CD14-positive monocyte (primary cell): Measurements from ENCODE around the gene PADI1. TPM values are rescaled to one million over a fixed set of nuclear protein-coding genes. Genes with fewer than 3 reads are reported as not detected.

ENCODE experiments used
- DNase-seq, 3 donors: peaks; one replicate each; pipeline ENCODE4 v3.0.0-alpha.2; 2011 to 2022
- H2AFZ ChIP-seq: 2 replicates; pipeline ENCODE4 v1.6.0; 2012; ENCODE audit warnings: mild to moderate bottlenecking, low read depth, low read length, inconsistent platforms; ENCODE audit not compliant: insufficient read depth, poor library complexity, severe bottlenecking
- H3K27ac ChIP-seq, 2 donors: 1 replicate in 1 of 2; 2 replicates in 1 of 2; pipeline ENCODE4 v1.5.1; 2012 to 2013; ENCODE audit warnings: low read length in 2 of 2, control low read depth in 1 of 2, inconsistent platforms in 1 of 2, low read depth in 1 of 2, mild to moderate bottlenecking in 1 of 2
- H3K27me3 ChIP-seq, 2 donors: one replicate each; pipeline versions ENCODE4 v1.6.0 to v1.6.1; 2011 to 2013; ENCODE audit warnings: low read length in 2 of 2; ENCODE audit not compliant: control insufficient read depth in 2 of 2, insufficient read depth in 2 of 2
- H3K36me3 ChIP-seq, 2 donors: replicated peaks in 1 of 2; 1 replicate in 1 of 2; 2 replicates in 1 of 2; pipeline versions ENCODE4 v1.5.1 to v1.6.1; 2012 to 2013; ENCODE audit warnings: low read length in 2 of 2, control low read depth in 1 of 2, inconsistent platforms in 1 of 2, mild to moderate bottlenecking in 1 of 2; ENCODE audit not compliant: insufficient read depth in 2 of 2, control insufficient read depth in 1 of 2
- H3K4me1 ChIP-seq, 2 donors: 1 replicate in 1 of 2; 2 replicates in 1 of 2; pipeline versions ENCODE4 v1.5.1 to v1.6.1; 2012 to 2013; ENCODE audit warnings: low read length in 2 of 2, control low read depth in 1 of 2, inconsistent platforms in 1 of 2, mild to moderate bottlenecking in 1 of 2, moderate library complexity in 1 of 2; ENCODE audit not compliant: insufficient read depth in 2 of 2, control insufficient read depth in 1 of 2
- H3K4me2 ChIP-seq: replicated peaks from 2 replicates; pipeline ENCODE3; 2012; ENCODE audit warnings: low read length, moderate library complexity, mild to moderate bottlenecking; ENCODE audit not compliant: poor library complexity, severe bottlenecking; ENCODE audit errors: extremely low read depth
- H3K4me3 ChIP-seq, 3 experiments: fragments of 200-600 bp in 1 of 3; sonication (generic) in 1 of 3; replicated peaks in 1 of 3; 1 replicate in 2 of 3; 2 replicates in 1 of 3; pipeline ENCODE4 v1.5.1; 2011 to 2013; ENCODE audit warnings: low read length in 3 of 3, mild to moderate bottlenecking in 3 of 3, control low read depth in 2 of 3, low read depth in 2 of 3, inconsistent platforms in 1 of 3, moderate library complexity in 1 of 3
- H3K79me2 ChIP-seq: 2 replicates; pipeline ENCODE4 v1.6.0; 2012; ENCODE audit warnings: mild to moderate bottlenecking, control low read depth, inconsistent platforms, low read length, moderate library complexity; ENCODE audit not compliant: insufficient read depth
- H3K9ac ChIP-seq: 2 replicates; pipeline ENCODE4 v1.6.0; 2017; ENCODE audit warnings: low read length, mild to moderate bottlenecking; ENCODE audit not compliant: insufficient read depth, poor library complexity, severe bottlenecking
- H3K9me3 ChIP-seq, 2 donors: replicated peaks in 1 of 2; 1 replicate in 1 of 2; 2 replicates in 1 of 2; pipeline versions ENCODE4 v1.5.1 to v1.6.1; 2012 to 2013; ENCODE audit warnings: low read length in 2 of 2, control low read depth in 1 of 2; ENCODE audit not compliant: control insufficient read depth in 1 of 2, insufficient read depth in 1 of 2
- H4K20me1 ChIP-seq: 2 replicates; pipeline ENCODE4 v1.6.0; 2012; ENCODE audit warnings: mild to moderate bottlenecking, low read length, control low read depth, moderate library complexity; ENCODE audit not compliant: insufficient read depth
- H3K27ac Mint-ChIP-seq, 7 donors: one replicate each; pipeline ENCODE4 v1.8.0; 2020; ENCODE audit warnings: mild to moderate bottlenecking in 7 of 7, mixed read lengths in 7 of 7, moderate library complexity in 6 of 7, inconsistent platforms in 2 of 7
- H3K27me3 Mint-ChIP-seq, 3 donors: one replicate each; pipeline ENCODE4 v1.8.0; 2021 to 2022; ENCODE audit warnings: low read depth in 3 of 3, mild to moderate bottlenecking in 3 of 3, mixed read lengths in 3 of 3, moderate library complexity in 3 of 3, inconsistent platforms in 1 of 3
- H3K36me3 Mint-ChIP-seq, 2 donors: one replicate each; pipeline ENCODE4 v1.8.0; 2020; ENCODE audit warnings: mixed read lengths in 2 of 2, inconsistent platforms in 1 of 2, mild to moderate bottlenecking in 1 of 2
- H3K4me1 Mint-ChIP-seq: one replicate; pipeline ENCODE4 v1.8.0; 2020; ENCODE audit warnings: mild to moderate bottlenecking, mixed read lengths
- H3K4me3 Mint-ChIP-seq, 2 donors: one replicate each; pipeline ENCODE4 v1.8.0; 2020; ENCODE audit warnings: mild to moderate bottlenecking in 2 of 2, mixed read lengths in 2 of 2, moderate library complexity in 1 of 2
- H3K9me3 Mint-ChIP-seq, 7 donors: one replicate each; pipeline ENCODE4 v1.8.0; 2020 to 2022; ENCODE audit warnings: mixed read lengths in 7 of 7, mild to moderate bottlenecking in 6 of 7, moderate library complexity in 6 of 7, inconsistent platforms in 2 of 7
- CTCF ChIP-seq: fragments of 200-600 bp; IDR thresholded peaks from one replicate; pipeline ENCODE4 v1.8.0; 2022; ENCODE audit warnings: antibody characterized with exemption, mild to moderate bottlenecking
- WGBS: methylation state at CpG from one replicate; pipeline ENCODE4 v1.1.5; 2013; ENCODE audit warnings: missing lambda C conversion rate; ENCODE audit not compliant: insufficient coverage; 5-methylcytosine and 5-hydroxymethylcytosine counted together
- intact Hi-C, 2 donors: fragments of 100-400 bp; cut with micrococcal nuclease; formaldehyde crosslinking; loops; one replicate each; pipeline versions ENCODE4 v1.15.0 to v1.15.1; 2023
- polyA plus RNA-seq, 3 donors: library from polyadenylated mRNA; depleted of rRNA in 1 of 3; unstranded in 2 of 3; stranded (reverse) in 1 of 3; fragments of 300-500 nt in 2 of 3; fragments of >200 nt in 1 of 3; fragmentation: Illumina TruSeq in 2 of 3; gene quantifications; 1 replicate in 2 of 3; 2 replicates in 1 of 3; pipeline ENCODE4 v1.2.3, GENCODE V29; 2012 to 2021

Gene PADI1
- polyA plus RNA-seq, 3 donors: not detected

DNA sequence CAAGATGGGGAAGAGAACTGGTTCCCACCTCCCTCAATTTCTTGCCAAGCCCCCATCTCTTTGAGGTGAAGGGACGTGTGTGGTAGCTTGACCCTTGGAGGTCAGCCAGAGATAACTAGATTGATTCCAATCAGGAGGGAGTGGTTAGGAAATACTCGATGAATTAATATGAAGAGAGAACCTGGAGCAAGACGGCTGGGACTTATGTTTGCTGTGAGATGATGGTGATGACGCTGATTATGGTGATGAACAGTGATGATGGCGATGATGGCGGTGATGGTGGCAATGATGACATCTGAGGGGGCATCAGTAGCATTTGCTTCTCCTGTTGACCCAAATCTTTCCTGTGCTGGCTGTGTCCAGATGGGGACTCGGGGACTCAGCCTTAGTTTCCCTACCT lies 724 bp downstream of the PADI1 start:
- Histone ChIP-seq H3K4me3 (no peak overlapping the region), H3K4me2 (no peak overlapping the region), H3K27ac (no peak overlapping the region), H3K9me3 (no peaks in the 10 kb centered on the region), H3K9ac (no peak overlapping the region), H4K20me1 (no peaks in the 10 kb centered on the region), H3K4me1 (peaks cover 30 to 39% of the 10 kb centered on the region in 2 donors), H2AFZ (no peak overlapping the region), H3K79me2 (no peaks in the 10 kb centered on the region), H3K36me3 (no peaks in the 10 kb centered on the region), H3K27me3 (no peaks in the 10 kb centered on the region)
- DNase-seq: no peak
- H3K4me1 Mint-ChIP-seq: peaks cover 38% of the 10 kb centered on the region
- peak overlapping the region in 1 of 2 donors; percentile 49 for H3K4me3 Mint-ChIP-seq
- 100% methylated on average over 6 of the region's 7 CpGs for WGBS
- H3K36me3 Mint-ChIP-seq: peaks cover 0 to 4% of the 10 kb centered on the region in 2 donors
- peaks cover 4 to 13% (median 8%) of the 10 kb centered on the region in 3 donors for H3K27me3 Mint-ChIP-seq
- peaks cover 0 to 4% (median 0%) of the 10 kb centered on the region in 7 donors for H3K9me3 Mint-ChIP-seq
- no peak overlapping the region for H3K27ac Mint-ChIP-seq
- intact Hi-C loops: no loop called here
- no peak for TF ChIP-seq CTCF

DNA sequence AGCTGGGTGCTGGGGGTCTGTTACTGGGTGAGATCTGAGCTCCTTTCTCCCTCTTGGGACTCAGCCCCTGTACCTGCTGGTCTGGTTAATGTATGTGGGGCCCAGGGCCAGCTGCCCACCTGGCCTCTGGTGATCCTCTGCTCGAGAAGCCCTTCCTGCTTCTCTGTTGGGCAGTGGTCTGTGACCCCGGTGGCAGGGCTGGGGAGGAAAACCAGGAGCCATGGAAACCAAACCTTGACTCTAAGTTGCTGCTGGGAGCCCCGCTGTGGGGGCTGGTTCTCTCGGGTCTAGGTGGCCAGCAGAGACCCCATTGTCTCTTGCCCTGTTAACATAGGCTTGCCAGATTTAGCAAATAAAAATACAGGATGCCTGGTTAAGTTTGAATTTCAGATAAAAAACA lies 1.3 kb downstream of the PADI1 start:
- Mint-ChIP-seq H3K36me3 (peaks cover 0 to 4% of the 10 kb centered on the region in 2 donors), H3K27ac (no peak overlapping the region), H3K27me3 (peaks cover 4 to 13% (median 8%) of the 10 kb centered on the region in 3 donors), H3K9me3 (peaks cover 0 to 4% (median 0%) of the 10 kb centered on the region in 7 donors), H3K4me1 (peaks cover 37% of the 10 kb centered on the region), H3K4me3 (no peak overlapping the region)
- H3K79me2 ChIP-seq: no peaks in the 10 kb centered on the region
- intact Hi-C loops: no loop called here
- no peaks in the 10 kb centered on the region for H3K36me3 ChIP-seq
- no peaks in the 10 kb centered on the region for H3K27me3 ChIP-seq
- H3K27ac ChIP-seq: no peak overlapping the region
- WGBS: 73% methylated on average over 2 of the region's 4 CpGs
- no peak for TF ChIP-seq CTCF
- DNase-seq: no peak
- H4K20me1 ChIP-seq: no peaks in the 10 kb centered on the region
- no peak overlapping the region for H2AFZ ChIP-seq
- no peak overlapping the region for H3K4me2 ChIP-seq
- H3K9ac ChIP-seq: no peak overlapping the region
- H3K9me3 ChIP-seq: no peaks in the 10 kb centered on the region
- H3K4me1 ChIP-seq: peaks cover 30 to 39% of the 10 kb centered on the region in 2 donors
- H3K4me3 ChIP-seq: no peak overlapping the region
